NOMO-1 (cell line): ENCODE measurements around the gene SLC2A13.
A peak's percentile ranks its signal among the peaks of the same experiment; 100 is the strongest.
"Not testable (repeated sequence)": the region's sequence is repeated elsewhere in the genome, so short reads cannot be mapped to it uniquely, and the experiment has no call there.

Experiments
- DNase-seq, 2 experiments: peaks; one replicate each; lab custom pipeline; 2025; ENCODE audit not compliant: unreplicated experiment in 2 of 2; lab: John Stamatoyannopoulos, UW

SLC2A13 gene

GRCh38 chr12:40044396-40044795 lies 61.5 kb downstream of the SLC2A13 start:
- DNase-seq: no peak

DNA sequence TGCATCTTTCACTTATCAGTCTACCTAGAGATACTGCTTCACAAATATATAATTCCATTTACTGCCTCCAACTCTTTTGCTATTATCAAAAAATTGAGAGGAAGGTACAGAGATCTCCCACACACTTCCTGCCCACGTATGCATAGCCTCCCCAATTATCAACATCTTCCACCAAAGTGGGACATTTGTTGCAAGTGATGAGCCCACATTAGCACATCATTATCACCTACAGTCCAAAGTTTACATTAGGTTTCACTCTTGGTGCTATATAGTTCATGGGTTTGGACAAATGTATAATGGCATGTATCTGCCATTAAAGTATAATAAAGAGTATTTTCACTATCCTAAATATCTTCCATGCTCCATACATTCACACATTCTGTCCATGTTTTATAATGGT lies 66.3 kb downstream of the SLC2A13 start:
- no peak for DNase-seq

DNA sequence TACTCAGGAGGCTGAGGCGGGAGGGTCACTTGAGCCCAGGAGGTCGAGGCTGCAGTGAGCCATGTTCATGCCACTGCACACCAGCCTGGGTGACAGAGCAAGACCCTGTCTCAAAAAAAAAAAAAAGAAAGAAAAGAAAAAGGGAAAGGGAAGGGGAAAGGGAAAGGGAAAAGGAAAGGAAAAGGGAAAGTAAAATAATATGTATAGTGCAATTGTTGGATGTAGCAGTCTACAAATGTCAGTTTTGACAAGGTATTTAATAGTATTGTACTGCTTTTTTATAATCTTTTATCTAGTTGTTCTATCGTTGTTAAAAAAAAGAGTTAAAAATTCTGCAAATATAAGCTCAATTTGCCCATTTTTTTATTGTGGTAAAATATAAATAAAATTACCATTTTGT lies 67.3 kb downstream of the SLC2A13 start:
- no peak for DNase-seq

DNA sequence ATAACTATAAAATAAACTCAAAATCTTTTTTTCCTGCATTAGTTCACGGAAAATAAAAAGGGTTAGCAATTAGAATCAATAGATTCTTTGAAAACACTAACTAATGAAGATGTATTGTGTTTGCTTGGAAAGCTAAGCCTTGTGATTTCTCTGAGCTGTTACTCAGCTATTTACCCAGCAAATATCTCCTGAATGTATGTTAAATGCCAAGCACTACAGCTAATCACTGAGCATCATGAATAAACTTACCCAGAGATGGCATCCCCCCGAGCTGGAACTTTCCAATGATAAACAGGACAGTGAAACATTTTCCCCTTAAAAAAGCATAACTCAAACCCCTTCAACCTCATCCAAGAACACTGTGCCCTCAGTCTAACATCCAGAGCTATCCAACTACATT lies 71.2 kb downstream of the SLC2A13 start:
- no peak for DNase-seq

DNA sequence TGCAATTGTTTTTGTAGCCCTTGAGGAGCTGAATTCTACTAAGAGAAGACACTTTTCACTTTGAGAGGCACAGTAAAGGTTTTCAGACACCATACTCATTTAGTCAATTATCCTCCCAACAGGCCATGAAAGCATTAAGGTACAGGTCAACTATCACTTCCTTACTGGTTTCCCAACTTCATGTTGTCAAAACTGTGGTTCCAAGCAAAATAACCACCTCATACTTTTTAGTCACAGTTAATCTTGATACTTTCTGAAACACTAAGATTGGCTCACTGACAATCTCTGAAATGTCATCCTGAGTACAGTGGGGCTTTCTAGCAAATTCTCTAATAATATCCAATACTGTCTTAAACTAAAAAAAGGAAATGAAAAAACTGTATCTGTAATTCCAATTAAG lies 71.7 kb downstream of the SLC2A13 start:
- no peak for DNase-seq

- DNase-seq: no peak
Measured at GRCh38 chr12:40033242-40033630, 72.6 kb downstream of the SLC2A13 start.

DNA sequence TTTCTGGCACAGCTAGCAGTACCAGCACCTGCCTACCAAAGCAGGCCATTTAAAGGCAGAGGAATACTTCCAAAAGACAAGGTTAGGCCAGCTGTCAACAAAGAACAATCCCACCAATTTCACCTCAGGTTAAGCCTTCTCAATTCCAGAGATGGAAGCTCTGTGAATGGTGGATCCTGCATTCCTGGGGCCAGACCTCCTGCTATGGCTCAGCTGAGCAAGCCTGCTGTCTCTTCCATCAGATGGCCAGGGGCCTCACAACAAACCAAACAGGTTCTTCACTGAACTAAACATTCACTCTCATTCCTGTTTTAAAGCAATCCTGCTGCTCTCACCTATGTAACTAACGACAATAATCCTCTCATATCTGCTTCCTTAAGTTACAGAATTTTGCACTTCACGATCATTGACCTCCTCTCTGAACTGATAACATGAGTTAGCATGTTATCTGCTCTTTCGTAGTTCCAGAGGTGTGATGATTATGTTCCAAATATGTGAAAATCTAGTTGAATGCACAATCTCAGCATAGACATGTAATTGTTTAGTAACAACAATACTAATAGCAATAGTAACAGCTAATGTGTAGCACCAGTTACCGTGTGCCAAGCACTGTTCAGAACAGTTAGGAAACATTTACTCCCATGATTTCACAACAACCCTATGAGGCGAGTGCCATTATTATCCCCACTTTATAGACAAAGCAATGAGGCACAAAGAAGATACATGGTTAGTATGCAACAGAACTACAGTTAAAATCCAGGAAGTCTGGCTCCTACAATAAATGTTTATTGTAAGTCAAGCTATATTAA lies 73.2 kb downstream of the SLC2A13 start:
- DNase-seq: no peak

- no peak for DNase-seq
Measured at GRCh38 chr12:40031965-40032364, 73.9 kb downstream of the SLC2A13 start.

- DNase-seq: not testable (repeated sequence)
Measured at GRCh38 chr12:40030970-40031369, 74.9 kb downstream of the SLC2A13 start.

DNA sequence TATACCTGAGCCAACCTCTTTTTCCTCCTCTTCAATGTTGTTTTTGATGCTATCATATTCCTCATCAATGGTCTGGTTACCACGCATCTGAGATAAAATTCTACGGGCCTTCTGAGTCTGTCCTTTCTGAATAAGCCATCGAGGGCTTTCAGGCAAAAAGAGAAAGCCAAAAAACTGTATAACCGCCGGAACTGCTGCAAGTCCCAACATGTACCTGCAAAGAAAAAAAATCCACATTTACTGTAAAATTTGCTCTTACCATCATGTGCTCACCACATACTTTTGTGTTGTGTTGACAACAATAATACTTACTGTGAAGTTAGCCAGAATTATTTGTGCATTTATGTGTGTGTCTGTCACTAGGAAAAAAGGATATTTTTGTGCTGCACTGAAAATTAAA lies 77.6 kb downstream of the SLC2A13 start:
- no peak for DNase-seq

- no peak for DNase-seq
Measured at GRCh38 chr12:40022850-40023249, 83.0 kb downstream of the SLC2A13 start.

- DNase-seq: no peak
Measured at GRCh38 chr12:40020261-40020691, 85.6 kb downstream of the SLC2A13 start.

GRCh38 chr12:40017488-40017887 lies 88.4 kb downstream of the SLC2A13 start:
- no peak for DNase-seq

DNA sequence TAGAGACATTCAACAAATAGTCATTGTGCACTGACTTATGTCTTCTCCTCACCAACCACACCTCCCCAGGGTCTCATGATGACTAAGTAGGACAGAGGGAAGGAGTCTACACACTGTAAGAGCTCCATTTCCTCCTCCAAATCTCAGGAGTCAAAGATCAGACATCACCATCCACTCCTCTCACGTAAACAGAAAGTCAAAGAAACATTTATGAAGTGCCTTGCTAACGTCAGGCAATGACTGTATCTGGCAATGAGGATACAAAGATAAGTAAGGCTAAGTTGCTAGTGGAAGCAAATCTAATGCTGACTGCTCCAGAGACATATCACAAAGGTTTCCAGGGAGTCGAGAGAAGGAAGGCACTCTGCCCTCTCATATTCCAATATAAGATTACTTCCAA lies 88.9 kb downstream of the SLC2A13 start:
- no peak for DNase-seq

DNA sequence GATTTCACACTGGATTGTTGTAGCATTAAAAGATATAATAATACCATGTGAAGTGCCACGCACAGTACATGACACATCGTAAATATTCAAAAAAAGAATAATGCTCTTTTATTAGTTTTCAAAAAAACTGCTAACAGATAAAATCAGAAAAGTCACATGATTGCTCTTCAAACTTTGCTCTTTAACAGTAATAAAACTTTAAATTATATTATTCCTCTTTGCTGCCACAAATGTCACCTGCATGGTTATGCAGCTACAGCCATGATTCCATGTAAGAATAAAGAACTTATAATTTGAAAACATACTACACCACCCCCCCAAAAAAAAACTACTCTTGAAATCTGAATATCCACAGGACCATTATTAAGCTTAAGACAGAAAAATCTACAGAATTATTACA lies 90.0 kb downstream of the SLC2A13 start:
- no peak for DNase-seq

GRCh38 chr12:40015345-40015744 lies 90.5 kb downstream of the SLC2A13 start:
- DNase-seq: peak in 1 of 2 experiments; percentile 6

DNA sequence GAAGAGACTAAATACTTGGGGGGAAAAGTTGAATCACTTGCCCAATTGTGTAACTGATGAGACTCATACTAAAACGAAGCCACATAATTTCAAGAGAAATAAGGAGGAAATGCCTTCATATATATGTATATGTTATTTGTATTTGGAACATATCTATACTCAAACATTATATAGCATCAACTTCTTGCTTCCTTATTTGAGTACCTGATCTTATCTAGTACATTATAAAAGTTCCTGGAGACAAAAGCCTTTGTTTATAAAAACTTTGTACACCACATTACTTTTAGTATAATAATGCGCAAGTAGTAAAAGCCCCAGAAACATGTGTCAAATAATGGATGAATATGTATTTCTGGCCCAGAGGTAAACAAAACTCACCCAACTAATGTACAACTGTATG lies 92.0 kb downstream of the SLC2A13 start:
- DNase-seq: no peak

- no peak for DNase-seq
Measured at GRCh38 chr12:40013292-40013691, 92.6 kb downstream of the SLC2A13 start.

GRCh38 chr12:40012711-40013110 lies 93.2 kb downstream of the SLC2A13 start:
- DNase-seq: no peak

GRCh38 chr12:40011775-40012129 lies 94.1 kb downstream of the SLC2A13 start:
- peak in 1 of 2 experiments; percentile 30 for DNase-seq

DNA sequence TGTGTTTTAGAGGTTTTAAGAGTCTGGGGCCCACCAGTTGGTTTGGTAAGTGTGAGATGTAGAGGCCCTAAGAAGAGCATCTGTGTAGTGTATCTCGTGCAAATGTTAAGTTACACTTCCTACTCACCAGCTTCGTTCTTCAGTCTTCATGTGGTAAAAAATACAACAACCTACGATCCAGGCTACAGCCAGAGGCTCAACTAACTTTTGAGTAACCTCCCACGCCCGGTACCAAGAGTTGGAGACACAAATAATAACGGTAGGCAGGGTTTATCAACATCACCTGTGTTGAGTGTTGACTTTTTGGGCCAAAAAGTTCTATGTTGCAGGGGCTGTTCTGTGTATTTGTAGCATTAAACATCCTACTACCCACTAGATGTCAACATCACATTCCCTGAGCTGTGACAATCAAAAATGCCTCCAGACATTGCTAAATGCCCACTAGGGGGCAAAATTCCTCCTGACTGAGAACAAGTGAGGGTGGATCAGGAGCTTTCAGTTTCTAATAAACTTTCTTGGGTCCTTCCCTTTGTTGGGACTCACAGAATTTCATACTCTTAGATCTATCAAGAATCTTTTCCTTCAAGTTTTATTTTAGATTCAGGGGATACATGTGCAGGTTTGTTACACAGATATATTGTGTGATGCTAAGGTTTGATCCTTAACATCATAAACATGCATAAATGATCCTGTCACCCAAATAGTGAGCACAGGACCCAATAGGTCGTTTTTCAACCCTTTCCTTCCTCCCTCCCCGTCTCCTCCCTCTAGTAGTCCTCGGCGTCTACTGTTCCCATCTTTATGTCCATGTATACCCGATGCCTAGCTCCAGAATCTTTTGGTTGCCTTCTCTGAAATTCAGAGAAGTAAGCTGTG lies 94.7 kb downstream of the SLC2A13 start:
- DNase-seq: peak; percentile 37 to 78
